SK-N-MC (cell line): ENCODE measurements around the gene PLS1.

Experiments
- EZH2 ChIP-seq: fragments of 200-600 bp; sonication (generic); IDR thresholded peaks from one replicate; pipeline ENCODE4 v1.6.1; 2017; ENCODE audit warnings: antibody characterized with exemption
- POLR2AphosphoS5 ChIP-seq: IDR thresholded peaks from 2 replicates; pipeline ENCODE4 v1.6.1; 2012; ENCODE audit warnings: mild to moderate bottlenecking, low read depth, low read length, borderline replicate concordance

- TF ChIP-seq POLR2AphosphoS5 (no peak), EZH2 (no peak)
Measured at GRCh38 chr3:142638291-142638690, 42.1 kb downstream of the PLS1 start.
